IPS-15b (cell line): Measurements from ENCODE around the gene CCRL2.

Source experiments
- H3K27me3 ChIP-seq: one replicate; pipeline ENCODE4 v1.6.1; 2013; ENCODE audit warnings: low read length; ENCODE audit not compliant: control insufficient read depth, insufficient read depth
- H3K36me3 ChIP-seq: one replicate; pipeline ENCODE4 v1.6.1; 2013; ENCODE audit warnings: low read length; ENCODE audit not compliant: control insufficient read depth, insufficient read depth
- H3K4me1 ChIP-seq: one replicate; pipeline ENCODE4 v1.6.1; 2013; ENCODE audit warnings: mild to moderate bottlenecking, low read length; ENCODE audit not compliant: control insufficient read depth, insufficient read depth
- H3K4me3 ChIP-seq: one replicate; pipeline ENCODE4 v1.5.1; 2013; ENCODE audit warnings: low read depth, low read length
- H3K9ac ChIP-seq: one replicate; pipeline ENCODE4 v1.6.1; 2013; ENCODE audit warnings: low read depth, mild to moderate bottlenecking, low read length
- H3K9me3 ChIP-seq: one replicate; pipeline ENCODE4 v1.6.1; 2013; ENCODE audit warnings: mild to moderate bottlenecking, low read length; ENCODE audit not compliant: control insufficient read depth, insufficient read depth

The CCRL2 gene

GRCh38 chr3:46438831-46439230 is 31.8 kb downstream of the CCRL2 start:
- no peak overlapping the region for H3K9ac ChIP-seq
- H3K4me3 ChIP-seq = no peak overlapping the region
- H3K9me3 ChIP-seq = no peaks in the 10 kb centered on the region
- no peaks in the 10 kb centered on the region for H3K27me3 ChIP-seq
- H3K4me1 ChIP-seq = peaks cover 7% of the 10 kb centered on the region
- H3K36me3 ChIP-seq = no peaks in the 10 kb centered on the region

- Histone ChIP-seq H3K36me3 (no peaks in the 10 kb centered on the region), H3K9me3 (no peaks in the 10 kb centered on the region), H3K9ac (no peak overlapping the region), H3K4me1 (peaks cover 7% of the 10 kb centered on the region), H3K4me3 (no peak overlapping the region), H3K27me3 (no peaks in the 10 kb centered on the region)
Measured at GRCh38 chr3:46440531-46441294, 33.7 kb downstream of the CCRL2 start.

GRCh38 chr3:46442576-46443530 is 35.8 kb downstream of the CCRL2 start:
- Histone ChIP-seq H3K36me3 (no peaks in the 10 kb centered on the region), H3K9me3 (no peaks in the 10 kb centered on the region), H3K27me3 (no peaks in the 10 kb centered on the region), H3K9ac (no peak overlapping the region), H3K4me1 (peaks cover 7% of the 10 kb centered on the region), H3K4me3 (no peak overlapping the region)

- H3K9me3 ChIP-seq = no peaks in the 10 kb centered on the region
- H3K4me1 ChIP-seq = no peaks in the 10 kb centered on the region
- no peaks in the 10 kb centered on the region for H3K36me3 ChIP-seq
- no peaks in the 10 kb centered on the region for H3K27me3 ChIP-seq
- H3K4me3 ChIP-seq = no peak overlapping the region
- no peak overlapping the region for H3K9ac ChIP-seq
Measured at GRCh38 chr3:46447228-46447985, 40.3 kb downstream of the CCRL2 start.

GRCh38 chr3:46448721-46449120 is 41.7 kb downstream of the CCRL2 start:
- Histone ChIP-seq H3K4me3 (no peak overlapping the region), H3K27me3 (no peaks in the 10 kb centered on the region)

GRCh38 chr3:46449755-46450552 is 42.9 kb downstream of the CCRL2 start:
- Histone ChIP-seq H3K4me1 (no peaks in the 10 kb centered on the region), H3K9ac (no peak overlapping the region), H3K36me3 (no peaks in the 10 kb centered on the region), H3K27me3 (no peaks in the 10 kb centered on the region), H3K9me3 (no peaks in the 10 kb centered on the region), H3K4me3 (no peak overlapping the region)

More at GRCh38 chr3:46448721-46449120, 41.7 kb downstream of the CCRL2 start:
- H3K36me3 ChIP-seq = no peaks in the 10 kb centered on the region
- H3K4me1 ChIP-seq = no peaks in the 10 kb centered on the region
- H3K9ac ChIP-seq = no peak overlapping the region
- no peaks in the 10 kb centered on the region for H3K9me3 ChIP-seq

GRCh38 chr3:46453526-46454208 is 46.6 kb downstream of the CCRL2 start:
- Histone ChIP-seq H3K9ac (no peak overlapping the region), H3K36me3 (no peaks in the 10 kb centered on the region), H3K27me3 (no peaks in the 10 kb centered on the region), H3K4me1 (no peaks in the 10 kb centered on the region), H3K4me3 (no peak overlapping the region), H3K9me3 (no peaks in the 10 kb centered on the region)

GRCh38 chr3:46454209-46454595 is 47.1 kb downstream of the CCRL2 start:
- Histone ChIP-seq H3K4me3 (no peak overlapping the region), H3K9ac (no peak overlapping the region), H3K4me1 (no peaks in the 10 kb centered on the region), H3K27me3 (no peaks in the 10 kb centered on the region), H3K9me3 (no peaks in the 10 kb centered on the region), H3K36me3 (no peaks in the 10 kb centered on the region)

- Histone ChIP-seq H3K4me3 (no peak overlapping the region), H3K9me3 (no peaks in the 10 kb centered on the region), H3K36me3 (no peaks in the 10 kb centered on the region), H3K4me1 (no peaks in the 10 kb centered on the region), H3K9ac (no peak overlapping the region), H3K27me3 (no peaks in the 10 kb centered on the region)
Measured at GRCh38 chr3:46454606-46455005, 47.5 kb downstream of the CCRL2 start.

- no peak overlapping the region for H3K9ac ChIP-seq
- no peak overlapping the region for H3K4me3 ChIP-seq
- H3K4me1 ChIP-seq = no peaks in the 10 kb centered on the region
- no peaks in the 10 kb centered on the region for H3K36me3 ChIP-seq
- no peaks in the 10 kb centered on the region for H3K27me3 ChIP-seq
- no peaks in the 10 kb centered on the region for H3K9me3 ChIP-seq
Measured at GRCh38 chr3:46455231-46456115, 48.4 kb downstream of the CCRL2 start.
